Upper lobe of left lung (tissue), 6 donors: Measurements from ENCODE around the gene WFDC5. TPM values are rescaled to one million over a fixed set of nuclear protein-coding genes. Genes with fewer than 3 reads are reported as not detected.

Source experiments
- ATAC-seq, 2 donors: fragments of 200-7000 bp; cut with Tn5 transposase; one replicate each; pipeline ENCODE4 v1.9.1; 2022; ENCODE audit warnings: mild to moderate bottlenecking in 2 of 2, moderate library complexity in 2 of 2; ENCODE audit not compliant: low FRiP score in 2 of 2
- DNase-seq, 2 donors: peaks; one replicate each; pipeline ENCODE4 v3.0.0-alpha.2; 2019 to 2020
- H3K27ac ChIP-seq, 4 donors: fragments of 200-600 bp; sonication (generic); one replicate each; pipeline ENCODE4 v1.5.1; 2016 to 2019
- H3K27me3 ChIP-seq, 4 donors: fragments of 200-600 bp; sonication (generic); one replicate each; pipeline ENCODE4 v1.5.1; 2017 to 2019
- H3K36me3 ChIP-seq, 4 donors: fragments of 200-600 bp; sonication (generic); one replicate each; pipeline ENCODE4 v1.5.1; 2016 to 2019
- H3K4me1 ChIP-seq, 4 donors: fragments of 200-600 bp; sonication (generic); one replicate each; pipeline ENCODE4 v1.5.1; 2018 to 2019
- H3K4me3 ChIP-seq, 4 donors: fragments of 200-600 bp; sonication (generic); one replicate each; pipeline ENCODE4 v1.5.1; 2017 to 2019; ENCODE audit warnings: mild to moderate bottlenecking in 2 of 4, moderate library complexity in 1 of 4
- H3K9me3 ChIP-seq, 4 donors: fragments of 200-600 bp; sonication (generic); one replicate each; pipeline ENCODE4 v1.5.1; 2018 to 2019
- EP300 ChIP-seq, 4 donors: sonication (generic); formaldehyde crosslinking; IDR thresholded peaks; one replicate each; pipeline ENCODE4 v1.5.1; 2017; ENCODE audit warnings: antibody characterized with exemption in 4 of 4, control low read depth in 2 of 4
- POLR2A ChIP-seq, 4 donors: fragments of 450-650 bp; IDR thresholded peaks; one replicate each; pipeline ENCODE4 v1.5.1; 2016 to 2017; ENCODE audit warnings: antibody characterized with exemption in 4 of 4, mild to moderate bottlenecking in 2 of 4
- POLR2AphosphoS5 ChIP-seq, 2 donors: sonication (generic); formaldehyde crosslinking; IDR thresholded peaks; one replicate each; pipeline ENCODE4 v1.5.1; 2017; ENCODE audit warnings: antibody characterized with exemption in 2 of 2
- WGBS, 2 donors: methylation state at CpG; one replicate each; pipeline ENCODE4 v1.1.5; 2017 to 2018; 5-methylcytosine and 5-hydroxymethylcytosine counted together
- total RNA-seq, 6 donors: library from RNA; depleted of rRNA in 4 of 6; stranded (reverse); fragments of >200 nt in 4 of 6; gene quantifications; one replicate each; pipeline versions ENCODE4 v1.1.0 to v1.2.1, GENCODE V29; 2016 to 2021
- TF ChIP-seq, protein P1 (sequence below), 6 experiments: fragments of 450-650 bp in 4 of 6; fragments of 200-600 bp in 2 of 6; sonication (generic) in 2 of 6; IDR thresholded peaks; one replicate each; pipeline ENCODE4 v1.5.1; 2016 to 2019; ENCODE audit warnings: antibody characterized with exemption in 6 of 6
- donor health status: DM: no; HTN: no; CAD: no; lungs with moderate emphysema.
- donor health status: DM: no; HTN: yes; CAD: no; lungs with severe emphysema.

WFDC5 gene
- total RNA-seq, 6 donors from 2014 or later: 0.57 to 2.0 TPM; not detected in 4

DNA sequence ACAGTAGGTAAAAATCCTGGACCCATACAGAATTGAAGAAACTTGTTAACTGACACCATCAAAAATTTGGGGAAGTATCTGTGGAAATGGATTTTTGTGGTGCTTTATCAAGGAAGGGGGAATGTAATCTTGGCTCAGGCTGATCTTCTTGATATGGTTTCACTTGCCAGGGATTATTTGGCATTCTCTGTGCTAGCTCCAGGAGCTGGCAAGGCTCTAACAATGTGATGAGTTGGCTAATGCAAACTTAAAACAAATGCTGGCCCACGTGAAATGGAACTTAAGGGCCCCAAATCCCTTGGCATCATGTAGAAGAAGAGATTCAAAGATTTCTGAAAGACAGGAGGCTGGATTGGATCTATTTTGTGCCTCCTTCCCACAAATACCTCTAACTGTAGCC lies 27.2 kb downstream of the WFDC5 start:
- H3K4me3 ChIP-seq: no peak overlapping the region
- 87 to 89% methylated on average over 1 of the region's 1 CpG for WGBS, 2 donors
- DNase-seq (no peak), ATAC-seq (no peak)
- peaks cover 0 to 1% (median 0%) of the 10 kb centered on the region in 4 donors for H3K9me3 ChIP-seq
- H3K27me3 ChIP-seq: no peaks in the 10 kb centered on the region
- H3K36me3 ChIP-seq: peaks cover 0 to 9% (median 2%) of the 10 kb centered on the region in 4 donors
- TF ChIP-seq POLR2AphosphoS5 (IDR thresholded peaks at IDR 0.05) (no peak), POLR2A (IDR thresholded peaks at IDR 0.05) (no peak), EP300 (IDR thresholded peaks at IDR 0.05) (no peak)
- TF ChIP-seq, protein P1, sequence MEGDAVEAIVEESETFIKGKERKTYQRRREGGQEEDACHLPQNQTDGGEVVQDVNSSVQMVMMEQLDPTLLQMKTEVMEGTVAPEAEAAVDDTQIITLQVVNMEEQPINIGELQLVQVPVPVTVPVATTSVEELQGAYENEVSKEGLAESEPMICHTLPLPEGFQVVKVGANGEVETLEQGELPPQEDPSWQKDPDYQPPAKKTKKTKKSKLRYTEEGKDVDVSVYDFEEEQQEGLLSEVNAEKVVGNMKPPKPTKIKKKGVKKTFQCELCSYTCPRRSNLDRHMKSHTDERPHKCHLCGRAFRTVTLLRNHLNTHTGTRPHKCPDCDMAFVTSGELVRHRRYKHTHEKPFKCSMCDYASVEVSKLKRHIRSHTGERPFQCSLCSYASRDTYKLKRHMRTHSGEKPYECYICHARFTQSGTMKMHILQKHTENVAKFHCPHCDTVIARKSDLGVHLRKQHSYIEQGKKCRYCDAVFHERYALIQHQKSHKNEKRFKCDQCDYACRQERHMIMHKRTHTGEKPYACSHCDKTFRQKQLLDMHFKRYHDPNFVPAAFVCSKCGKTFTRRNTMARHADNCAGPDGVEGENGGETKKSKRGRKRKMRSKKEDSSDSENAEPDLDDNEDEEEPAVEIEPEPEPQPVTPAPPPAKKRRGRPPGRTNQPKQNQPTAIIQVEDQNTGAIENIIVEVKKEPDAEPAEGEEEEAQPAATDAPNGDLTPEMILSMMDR (IDR thresholded peaks at IDR 0.05): no peak
- no peak overlapping the region for H3K27ac ChIP-seq
- no peaks in the 10 kb centered on the region for H3K4me1 ChIP-seq

DNA sequence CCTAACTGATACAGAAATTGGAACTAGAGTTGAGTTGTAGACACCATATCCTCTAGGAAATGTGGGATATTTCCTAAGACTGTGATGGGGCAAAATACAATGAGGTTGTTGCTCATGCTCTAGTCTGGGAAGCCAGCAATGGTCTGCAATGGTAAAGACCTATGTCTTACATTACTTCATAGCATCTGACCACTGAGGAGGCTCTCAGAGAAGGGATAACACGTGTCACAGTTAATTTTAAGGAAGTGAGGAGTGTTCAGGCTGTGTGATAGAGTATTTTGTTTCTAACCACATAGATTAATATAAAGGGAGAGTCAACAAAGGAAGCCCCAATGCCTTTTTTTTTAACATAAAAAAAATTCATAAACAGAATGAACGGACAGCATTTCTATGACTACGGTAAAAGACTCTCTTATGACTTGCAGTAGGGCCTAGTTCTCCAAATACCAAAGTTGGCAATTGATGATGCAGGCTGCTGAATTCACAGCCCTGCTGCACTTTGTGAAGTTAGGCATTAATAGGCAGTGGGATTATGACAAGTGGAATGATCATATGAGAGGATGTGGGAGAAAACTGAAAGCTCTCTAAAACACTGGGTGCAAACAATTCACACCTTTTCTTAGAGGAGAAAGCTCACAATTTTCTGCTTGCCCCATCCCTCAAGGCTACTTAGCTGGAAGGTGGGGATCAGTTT lies 27.7 kb downstream of the WFDC5 start:
- no peaks in the 10 kb centered on the region for H3K4me1 ChIP-seq
- peaks cover 0 to 7% (median 0%) of the 10 kb centered on the region in 4 donors for H3K9me3 ChIP-seq
- TF ChIP-seq POLR2AphosphoS5 (IDR thresholded peaks at IDR 0.05): no peak
- no peak for TF ChIP-seq POLR2A (IDR thresholded peaks at IDR 0.05)
- TF ChIP-seq, protein P1 (IDR thresholded peaks at IDR 0.05): no peak
- no peaks in the 10 kb centered on the region for H3K27me3 ChIP-seq
- ATAC-seq (peak in 1 of 2 donors; percentile 63), DNase-seq (no peak)
- WGBS, 2 donors: 64 to 73% methylated on average over 3 of the region's 3 CpGs
- H3K27ac ChIP-seq: no peak overlapping the region
- peaks cover 0 to 14% (median 6%) of the 10 kb centered on the region in 4 donors for H3K36me3 ChIP-seq
- no peak overlapping the region for H3K4me3 ChIP-seq

DNA sequence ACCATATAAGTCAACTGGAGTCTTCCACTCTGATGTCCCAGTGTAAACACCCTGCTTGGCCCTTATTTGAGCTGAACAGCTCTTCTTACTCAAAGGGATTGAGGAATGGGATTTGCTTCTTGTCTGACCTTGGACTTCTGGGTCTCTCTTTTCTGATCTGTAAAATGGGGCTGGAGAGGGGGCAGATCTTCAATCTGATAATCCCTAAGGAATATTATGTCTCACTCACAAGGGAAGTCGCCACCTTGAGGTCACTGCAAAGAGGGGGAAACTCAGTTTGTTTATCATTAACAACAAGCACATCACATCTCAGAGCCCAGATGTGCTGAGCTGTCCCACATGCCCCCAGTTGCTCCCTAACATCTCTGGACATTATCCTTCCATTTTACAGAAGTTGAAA lies 29.1 kb downstream of the WFDC5 start:
- H3K27ac ChIP-seq: no peak overlapping the region
- no peak for TF ChIP-seq POLR2AphosphoS5 (IDR thresholded peaks at IDR 0.05)
- TF ChIP-seq EP300 (IDR thresholded peaks at IDR 0.05): no peak
- no peak for TF ChIP-seq POLR2A (IDR thresholded peaks at IDR 0.05)
- no peaks in the 10 kb centered on the region for H3K4me1 ChIP-seq
- H3K27me3 ChIP-seq: no peaks in the 10 kb centered on the region
- no peak overlapping the region for H3K4me3 ChIP-seq
- H3K9me3 ChIP-seq: peaks cover 0 to 9% (median 0%) of the 10 kb centered on the region in 4 donors
- DNase-seq (no peak), ATAC-seq (no peak)
- WGBS, 2 donors: 100% methylated on average over 1 of the region's 1 CpG
- H3K36me3 ChIP-seq: peaks cover 0 to 26% (median 15%) of the 10 kb centered on the region in 4 donors

DNA sequence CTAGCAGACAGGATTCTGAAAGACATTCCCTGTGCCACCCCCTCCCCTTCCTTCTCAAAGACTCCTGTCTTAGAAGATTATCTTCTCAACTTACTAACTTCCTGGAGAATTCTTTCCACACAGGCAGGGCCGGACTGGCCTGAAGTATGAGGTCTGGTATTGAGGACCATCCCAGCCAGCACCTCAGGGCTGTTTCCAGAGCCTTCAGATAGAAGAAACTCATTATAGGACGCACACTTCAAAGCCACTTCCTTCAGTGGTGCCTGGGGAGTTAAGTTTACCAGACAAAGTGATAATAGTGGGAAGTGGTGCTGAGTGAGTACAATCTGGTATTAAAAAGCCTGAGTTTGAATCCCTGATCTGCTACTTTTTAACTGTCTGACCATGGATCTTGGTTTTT lies 29.7 kb downstream of the WFDC5 start:
- H3K27ac ChIP-seq: no peak overlapping the region
- H3K4me3 ChIP-seq: no peak overlapping the region
- TF ChIP-seq EP300 (IDR thresholded peaks at IDR 0.05) (no peak), POLR2A (IDR thresholded peaks at IDR 0.05) (no peak), POLR2AphosphoS5 (IDR thresholded peaks at IDR 0.05) (no peak)
- TF ChIP-seq, protein P1 (IDR thresholded peaks at IDR 0.05): no peak
- 67 to 72% methylated on average over 2 of the region's 2 CpGs for WGBS, 2 donors
- DNase-seq (no peak), ATAC-seq (no peak)
- H3K4me1 ChIP-seq: no peaks in the 10 kb centered on the region
- no peaks in the 10 kb centered on the region for H3K27me3 ChIP-seq
- peaks cover 0 to 9% (median 0%) of the 10 kb centered on the region in 4 donors for H3K9me3 ChIP-seq
- H3K36me3 ChIP-seq: peaks cover 0 to 32% (median 18%) of the 10 kb centered on the region in 4 donors

DNA sequence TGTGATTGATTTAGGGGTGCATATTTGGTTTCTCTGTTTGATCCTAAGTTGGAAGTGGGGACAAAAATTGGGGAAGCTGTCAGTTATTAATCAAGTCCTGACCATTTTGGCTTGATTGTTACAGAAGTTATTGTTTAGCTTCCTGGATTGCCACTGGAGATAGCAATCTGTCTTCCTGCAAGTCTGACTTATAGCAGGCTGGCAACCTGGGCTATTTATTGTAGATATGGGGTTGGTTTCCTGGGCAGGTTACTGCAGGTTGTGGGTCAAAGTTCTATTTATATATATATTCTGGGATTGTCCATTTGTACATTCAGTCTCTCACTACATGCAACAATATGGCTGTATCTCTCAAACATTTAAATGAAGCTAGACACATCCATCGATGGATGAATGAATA lies 31.8 kb downstream of the WFDC5 start:
- no peak for TF ChIP-seq EP300 (IDR thresholded peaks at IDR 0.05)
- no peak for TF ChIP-seq POLR2A (IDR thresholded peaks at IDR 0.05)
- TF ChIP-seq, protein P1 (IDR thresholded peaks at IDR 0.05): no peak
- TF ChIP-seq POLR2AphosphoS5 (IDR thresholded peaks at IDR 0.05): no peak
- no peaks in the 10 kb centered on the region for H3K27me3 ChIP-seq
- 87 to 91% methylated on average over 1 of the region's 1 CpG for WGBS, 2 donors
- H3K4me3 ChIP-seq: no peak overlapping the region
- no peak overlapping the region for H3K27ac ChIP-seq
- H3K9me3 ChIP-seq: peaks cover 0 to 9% (median 0%) of the 10 kb centered on the region in 4 donors
- peaks cover 0 to 53% (median 22%) of the 10 kb centered on the region in 4 donors for H3K36me3 ChIP-seq
- no peaks in the 10 kb centered on the region for H3K4me1 ChIP-seq
- ATAC-seq: no peak
- DNase-seq: no peak
